Activated B cell treated with CpG ODN at 0.5 μM for 24 hours (primary cell): ENCODE data around the gene PKDREJ. TPM values are rescaled to one million over a fixed set of nuclear protein-coding genes. Genes with fewer than 3 reads are reported as not detected.

Experiments used
- ATAC-seq: fragments of 200-7000 bp; cut with Tn5 transposase; one replicate; pipeline ENCODE4 v1.10.0; 2021; ENCODE audit warnings: low read depth, mild to moderate bottlenecking, moderate library complexity
- CTCF ChIA-PET: fragments of 350-600 bp; sonication (Branson Sonifier 250); formaldehyde crosslinking; loops from one replicate; lab custom pipeline; 2021; ENCODE audit warnings: antibody characterized with exemption; lab: Charles Lee
- POLR2A ChIA-PET: fragments of 350-600 bp; sonication (Branson Sonifier 250); formaldehyde crosslinking; loops from one replicate; lab custom pipeline; 2021; ENCODE audit warnings: antibody characterized with exemption; lab: Charles Lee
- DNase-seq: peaks from one replicate; pipeline ENCODE4 v3.0.0; 2022
- H3K27ac Mint-ChIP-seq: one replicate; pipeline ENCODE4 v1.8.0; 2020; ENCODE audit warnings: mixed read lengths
- H3K27me3 Mint-ChIP-seq: one replicate; pipeline ENCODE4 v1.8.0; 2021; ENCODE audit warnings: mixed read lengths
- H3K36me3 Mint-ChIP-seq: one replicate; pipeline ENCODE4 v1.8.0; 2021; ENCODE audit warnings: low read depth, mixed read lengths
- H3K4me1 Mint-ChIP-seq: one replicate; pipeline ENCODE4 v1.8.0; 2021; ENCODE audit warnings: mixed read lengths
- H3K4me3 Mint-ChIP-seq: one replicate; pipeline ENCODE4 v1.8.0; 2020; ENCODE audit warnings: mild to moderate bottlenecking, mixed read lengths
- H3K9me3 Mint-ChIP-seq: one replicate; pipeline ENCODE4 v1.8.0; 2020; ENCODE audit warnings: mixed read lengths
- CTCF ChIP-seq: fragments of 200-600 bp; IDR thresholded peaks from one replicate; pipeline ENCODE4 v1.8.0; 2022; ENCODE audit warnings: antibody characterized with exemption, mild to moderate bottlenecking
- intact Hi-C: fragments of 100-400 bp; cut with micrococcal nuclease; formaldehyde crosslinking; loops from one replicate; pipeline ENCODE4 v1.15.1; 2024
- total RNA-seq: library from RNA; stranded (reverse); gene quantifications from 2 replicates; pipeline ENCODE4 v1.2.3, GENCODE V29; 2022

The PKDREJ gene
- total RNA-seq, 1 donor from 2014 or later = not detected

GRCh38 chr22:46273432-46274148, 10.4 kb upstream of the PKDREJ start:
- ATAC-seq (no peak), DNase-seq (no peak)
- H3K4me1 Mint-ChIP-seq = peaks cover 4% of the 10 kb centered on the region
- ChIA-PET POLR2A (no interaction called here), CTCF (no interaction called here)
- no peaks in the 10 kb centered on the region for H3K27me3 Mint-ChIP-seq
- intact Hi-C loops = no loop called here
- H3K4me3 Mint-ChIP-seq = no peak overlapping the region
- H3K27ac Mint-ChIP-seq = no peak overlapping the region
- TF ChIP-seq CTCF = no peak
- no peaks in the 10 kb centered on the region for H3K9me3 Mint-ChIP-seq
- H3K36me3 Mint-ChIP-seq = peaks cover 22% of the 10 kb centered on the region

GRCh38 chr22:46272762-46273431, 9.8 kb upstream of the PKDREJ start:
- no peaks in the 10 kb centered on the region for H3K27me3 Mint-ChIP-seq
- peaks cover 3% of the 10 kb centered on the region for H3K4me1 Mint-ChIP-seq
- no peaks in the 10 kb centered on the region for H3K9me3 Mint-ChIP-seq
- no peak overlapping the region for H3K4me3 Mint-ChIP-seq
- peaks cover 15% of the 10 kb centered on the region for H3K36me3 Mint-ChIP-seq
- H3K27ac Mint-ChIP-seq = no peak overlapping the region
- ChIA-PET CTCF (interaction anchor here (1.0 kb wide), 1 partner anchor 151 kb away, joined by 3 read pairs; no protein-coding TSS in a partner anchor), POLR2A (no interaction called here)
- ATAC-seq (no peak), DNase-seq (no peak)
- TF ChIP-seq CTCF = no peak
- intact Hi-C loops = no loop called here

- H3K36me3 Mint-ChIP-seq = peaks cover 14% of the 10 kb centered on the region
- no peak overlapping the region for H3K27ac Mint-ChIP-seq
- no peak for TF ChIP-seq CTCF
- H3K27me3 Mint-ChIP-seq = no peaks in the 10 kb centered on the region
- H3K4me1 Mint-ChIP-seq = peaks cover 7% of the 10 kb centered on the region
- ChIA-PET CTCF (interaction anchor here (1.0 kb wide), 1 partner anchor 150 kb away, joined by 3 read pairs; no protein-coding TSS in a partner anchor), POLR2A (no interaction called here)
- ATAC-seq = no peak
- H3K4me3 Mint-ChIP-seq = no peak overlapping the region
- no peaks in the 10 kb centered on the region for H3K9me3 Mint-ChIP-seq
- intact Hi-C loops = no loop called here
- no peak for DNase-seq
Observed at GRCh38 chr22:46272196-46272595, 9.1 kb upstream of the PKDREJ start.

GRCh38 chr22:46269564-46269963, 6.4 kb upstream of the PKDREJ start:
- Mint-ChIP-seq H3K4me3 (peak overlapping the region; percentile 64), H3K27me3 (peaks cover 5% of the 10 kb centered on the region), H3K9me3 (no peaks in the 10 kb centered on the region), H3K36me3 (peaks cover 1% of the 10 kb centered on the region), H3K4me1 (peaks cover 9% of the 10 kb centered on the region), H3K27ac (no peak overlapping the region)
- TF ChIP-seq CTCF = no peak
- intact Hi-C loops = no loop called here
- POLR2A ChIA-PET = interaction anchor here (0.9 kb wide), 1 partner anchor 27 kb away, joined by 3 read pairs; the partner anchor contains the start of gene GTSE1
- ATAC-seq = no peak
- CTCF ChIA-PET = no interaction called here
- no peak for DNase-seq
